NCI-H2227 (cell line): ENCODE data around the gene SCAMP3.

Source experiments
- DNase-seq: peaks from one replicate; lab custom pipeline; 2025; ENCODE audit not compliant: unreplicated experiment; lab: John Stamatoyannopoulos, UW

Gene SCAMP3

DNA sequence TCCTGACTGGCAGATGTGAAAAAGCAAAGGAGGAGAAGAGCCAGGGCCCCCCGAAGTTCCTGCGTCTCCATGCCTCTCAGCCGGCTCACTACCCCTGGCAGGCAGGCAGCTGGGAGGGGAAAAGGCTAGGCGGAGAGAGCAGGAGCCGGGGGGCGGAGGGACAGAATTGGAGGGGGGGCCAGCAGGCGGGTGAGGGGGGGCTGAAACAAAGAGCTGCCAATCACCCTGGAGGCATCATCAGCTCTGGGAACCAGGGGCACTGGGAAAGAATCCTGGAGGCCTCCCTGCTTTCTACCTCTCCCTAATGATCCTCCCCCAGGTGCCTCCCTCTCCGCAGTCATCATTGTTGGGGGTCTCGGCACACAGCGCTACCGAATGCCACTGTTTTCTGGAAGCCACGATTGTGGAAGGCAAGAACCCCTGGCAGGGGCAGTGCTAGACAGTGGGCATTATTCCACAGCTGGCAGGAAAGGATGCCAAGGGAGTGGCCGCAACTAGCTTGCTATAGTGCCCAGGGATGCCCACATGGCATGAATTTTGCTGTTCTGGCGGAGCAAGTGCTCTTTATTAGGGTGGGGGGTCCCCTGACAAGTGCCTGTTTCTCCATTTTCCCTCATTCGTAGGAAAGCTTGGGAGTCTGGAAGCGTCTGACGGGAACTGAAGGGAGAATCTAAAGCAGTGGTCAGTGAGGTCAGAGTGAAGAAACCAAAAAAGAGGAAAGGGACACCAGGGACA, 54.2 kb downstream of the SCAMP3 start, which contains the start of gene THBS3:
Gene THBS3 (minus strand): TSS at position 92 of the 735 bp plus-strand sequence. CDS start 21 bp downstream, at position 71.
- peak; percentile 89 for DNase-seq

DNA sequence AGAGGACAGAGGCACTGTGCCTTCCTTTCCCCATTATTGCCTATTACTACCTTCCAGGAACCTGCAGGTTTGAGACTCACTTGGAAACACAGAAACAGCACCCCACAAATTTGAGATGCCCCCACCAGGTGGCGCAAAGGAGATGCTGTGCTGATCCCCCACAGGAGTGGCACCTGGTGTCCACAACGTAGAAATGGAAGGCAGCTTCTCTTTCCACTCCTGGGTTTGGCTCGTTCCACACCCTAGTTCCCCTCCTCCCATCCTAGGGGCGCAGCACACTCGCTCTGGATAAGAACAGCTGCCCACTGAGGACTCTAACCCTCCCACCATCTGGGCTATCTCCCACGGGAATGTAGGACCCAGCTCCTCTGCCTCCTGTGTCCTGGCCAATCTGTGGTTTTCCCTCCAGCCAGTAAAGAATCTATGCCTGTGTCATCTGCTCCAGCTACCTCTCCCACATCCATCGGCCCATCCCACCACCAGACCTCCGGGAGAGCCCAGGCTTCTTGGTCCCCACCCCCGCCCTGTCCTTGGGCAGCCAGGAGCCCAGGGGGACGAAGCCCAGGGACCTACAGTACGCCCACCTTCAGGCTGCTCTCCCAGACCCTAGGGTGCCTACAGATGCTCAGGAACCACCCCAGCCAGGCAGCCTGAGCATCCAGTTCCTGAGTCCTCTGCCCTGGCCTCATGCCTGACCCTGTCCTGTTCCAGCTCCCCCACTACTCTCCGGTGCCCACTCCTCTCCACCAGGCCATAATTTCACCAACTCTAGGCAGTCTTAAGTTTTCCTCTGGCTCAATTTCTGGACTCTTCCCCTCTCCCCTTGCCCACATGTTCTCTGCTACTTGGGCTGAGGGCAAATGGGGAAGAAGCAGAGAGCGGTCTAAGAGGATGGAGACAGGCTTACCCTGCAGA, 55.0 kb downstream of the SCAMP3 start:
- peak; percentile 90 for DNase-seq
